ENCODE measurements around the gene CERS1.
A peak's percentile ranks its signal among the peaks of the same experiment; 100 is the strongest.

The CERS1 gene

GRCh38 chr19:18870531-18871172 lies 25.3 kb downstream of the CERS1 start:
- no peak for DNase-seq

- no peak for DNase-seq
Measured at GRCh38 chr19:18869781-18870530, 26.0 kb downstream of the CERS1 start.

DNA sequence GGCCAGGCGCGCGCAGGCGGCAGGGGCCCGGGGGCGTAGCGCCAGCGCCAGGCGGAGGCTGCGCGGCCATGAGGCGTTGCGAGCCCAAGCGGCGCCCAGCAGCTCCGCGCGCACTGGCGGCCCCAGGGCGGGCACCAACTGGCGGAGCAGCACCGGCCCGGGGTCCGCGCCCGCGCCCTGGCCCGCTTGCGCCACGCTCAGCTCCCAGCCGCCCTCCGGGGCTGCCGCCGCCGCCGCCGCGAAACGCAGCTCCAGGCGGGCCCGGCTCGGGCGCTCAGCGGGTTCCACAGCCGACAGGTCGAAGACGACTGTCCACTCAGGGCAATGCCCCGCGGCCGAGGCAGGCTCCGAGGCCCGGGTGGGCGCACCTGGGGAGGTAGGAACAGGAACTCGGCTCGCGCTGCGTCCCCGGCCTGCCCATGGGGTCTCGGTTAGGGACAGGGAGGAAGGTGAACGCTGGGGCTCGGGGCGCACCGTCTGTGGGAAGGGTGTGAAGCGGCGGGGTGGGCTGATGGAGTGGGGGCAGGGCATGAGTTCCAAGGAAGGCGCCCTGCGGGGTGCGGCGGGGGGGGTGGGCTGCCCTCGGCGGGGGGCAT lies 26.8 kb downstream of the CERS1 start:
- no peak for DNase-seq

GRCh38 chr19:18868380-18869022 lies 27.5 kb downstream of the CERS1 start:
- no peak for DNase-seq

- DNase-seq, result no peak
Measured at GRCh38 chr19:18867751-18868150, 28.2 kb downstream of the CERS1 start.

DNA sequence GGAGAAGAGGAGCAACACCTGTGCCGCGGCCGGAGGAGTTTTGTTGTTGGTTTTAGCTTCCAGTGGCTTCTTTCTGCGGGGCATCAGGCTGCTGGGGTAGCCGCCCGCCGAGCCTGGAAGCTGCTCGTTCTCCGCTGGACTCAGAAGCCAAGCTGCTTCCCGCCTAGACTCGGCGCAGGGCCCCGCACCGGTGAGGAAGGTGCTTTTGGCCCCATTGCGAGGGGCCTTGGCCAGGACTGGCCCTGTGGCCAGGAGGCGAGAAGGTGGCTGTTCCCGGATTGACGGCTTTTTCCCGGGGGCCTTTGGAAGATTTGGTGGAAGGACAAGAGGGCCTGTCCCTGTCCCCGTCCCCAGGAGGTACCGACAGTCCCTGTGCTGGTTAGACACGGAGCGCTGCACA lies 28.8 kb downstream of the CERS1 start:
- DNase-seq, result no peak

DNA sequence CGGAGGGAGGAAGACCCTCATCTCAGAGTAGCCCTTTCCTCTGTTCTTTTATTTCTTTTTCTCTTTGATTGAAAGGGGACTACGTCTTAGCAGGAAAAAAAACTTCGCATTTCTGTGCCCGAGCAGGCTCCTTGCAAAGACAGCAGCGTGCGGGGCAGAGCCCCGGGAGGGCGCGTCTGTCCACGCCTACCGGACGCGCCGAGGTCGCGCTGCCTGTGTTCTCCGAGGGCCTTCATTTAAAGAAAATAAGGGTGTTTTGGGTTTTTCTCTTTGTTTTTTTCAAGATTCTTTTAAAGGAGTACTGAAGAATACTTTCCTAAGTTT lies 29.2 kb downstream of the CERS1 start:
- DNase-seq, result no peak

- peak in 1 of 2 experiments; percentile 20 for DNase-seq
Measured at GRCh38 chr19:18865973-18866799, 29.8 kb downstream of the CERS1 start.

- no peak for DNase-seq
Measured at GRCh38 chr19:18865106-18865972, 30.6 kb downstream of the CERS1 start.

DNA sequence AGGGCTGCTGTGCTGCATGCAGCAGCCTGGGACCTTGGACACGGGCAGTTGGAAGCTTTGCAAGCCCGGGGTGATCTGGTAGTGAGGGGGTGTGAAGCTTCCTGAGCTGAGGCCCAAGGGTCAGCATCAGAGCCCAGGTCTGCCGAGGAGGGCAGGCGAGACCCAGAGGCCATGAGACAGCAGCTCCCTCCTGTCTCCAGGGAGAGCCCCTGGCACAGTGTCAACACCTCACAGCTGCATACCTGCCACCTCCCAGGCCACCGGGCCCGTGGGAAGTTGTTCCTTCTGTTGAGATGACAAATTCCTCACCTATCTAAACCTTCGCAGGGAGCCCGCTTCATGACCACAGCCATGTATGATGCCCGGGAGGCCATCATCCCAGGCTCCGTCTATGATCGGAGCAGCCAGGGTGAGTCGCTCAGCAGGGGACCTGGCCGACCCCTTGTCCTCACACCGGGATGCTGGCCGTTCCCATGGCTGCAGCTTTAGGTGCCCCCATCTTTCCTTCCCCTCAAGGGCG lies 32.1 kb downstream of the CERS1 start:
- DNase-seq, result no peak

DNA sequence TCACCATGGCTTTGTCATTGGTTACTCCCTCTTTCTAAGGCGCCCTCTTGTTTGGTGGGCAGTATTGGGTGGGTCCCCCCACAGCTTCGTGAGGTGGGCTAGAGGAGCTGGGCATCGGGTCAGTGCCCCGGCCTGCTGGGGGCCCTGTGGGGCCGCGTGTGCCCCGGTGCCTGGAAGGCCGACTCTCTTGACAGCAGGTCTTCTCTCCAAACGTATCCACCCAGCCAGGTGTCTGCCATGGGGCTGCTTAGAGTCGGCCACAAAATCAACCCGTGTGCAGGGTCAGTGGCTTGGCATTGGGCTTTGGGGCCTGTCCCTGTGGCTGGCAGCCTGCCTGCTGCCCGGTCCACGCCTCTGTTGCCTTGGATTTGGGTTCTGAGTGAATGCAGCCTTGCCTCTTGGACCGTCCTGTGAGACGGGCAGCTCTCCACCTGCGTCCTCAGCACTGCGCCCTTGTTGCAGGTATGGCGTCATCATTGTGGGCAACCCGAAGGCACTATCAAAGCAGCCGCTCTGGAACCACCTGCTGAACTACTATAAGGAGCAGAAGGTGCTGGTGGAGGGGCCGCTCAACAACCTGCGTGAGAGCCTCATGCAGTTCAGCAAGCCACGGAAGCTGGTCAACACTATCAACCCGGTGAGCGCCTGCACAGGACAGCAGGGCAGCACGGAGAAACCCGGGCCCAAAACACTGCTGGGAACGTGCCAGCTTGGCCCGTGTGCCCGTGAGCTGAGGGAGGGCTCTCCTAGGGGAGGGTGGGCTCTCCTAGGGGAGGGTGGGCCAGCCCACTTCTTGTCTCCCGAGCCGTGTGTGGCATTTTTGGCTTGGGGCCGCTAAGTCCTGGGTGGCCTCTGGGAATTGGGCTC lies 32.7 kb downstream of the CERS1 start:
- DNase-seq, result no peak

GRCh38 chr19:18861917-18862316 lies 34.0 kb downstream of the CERS1 start:
- DNase-seq, result no peak

DNA sequence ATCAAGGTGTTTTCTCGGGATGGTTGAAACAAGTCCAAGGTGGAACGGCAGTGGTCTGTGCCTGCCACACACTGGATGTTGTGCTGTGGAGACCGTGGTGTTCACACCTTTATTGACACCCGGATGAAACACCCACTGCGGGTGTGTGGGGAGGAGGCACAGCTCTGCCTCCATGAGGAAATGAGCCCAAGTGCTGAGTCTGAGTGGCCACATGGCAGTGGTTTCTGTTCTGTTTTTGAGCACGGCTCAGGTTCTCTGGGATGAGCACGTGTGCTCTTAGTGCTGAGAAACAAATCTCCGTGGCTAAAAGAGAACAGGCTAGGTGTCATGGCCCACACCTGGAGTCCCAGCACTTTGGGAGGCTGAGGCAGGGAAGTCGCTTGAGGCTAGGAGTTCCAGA lies 34.7 kb downstream of the CERS1 start:
- no peak for DNase-seq

GRCh38 chr19:18860725-18861124 lies 35.2 kb downstream of the CERS1 start:
- no peak for DNase-seq

DNA sequence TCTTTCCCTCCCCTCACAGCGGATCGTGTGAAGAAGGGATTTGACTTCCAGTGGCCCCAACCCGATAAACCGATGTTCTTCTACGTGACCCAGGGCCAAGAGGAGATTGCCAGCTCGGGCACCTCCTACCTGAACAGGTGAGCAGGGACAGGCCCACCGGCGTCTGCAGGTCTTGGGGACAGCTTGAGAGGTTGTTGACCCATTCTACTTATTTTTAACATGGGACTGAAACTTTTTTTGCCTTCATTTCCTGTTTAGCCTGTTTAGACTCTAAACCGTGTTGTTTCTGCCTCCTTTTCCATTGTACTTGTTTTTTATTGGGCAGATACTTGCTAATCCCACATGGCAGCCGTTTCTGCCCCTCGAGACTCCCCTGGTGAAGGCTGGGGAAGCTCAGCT lies 35.7 kb downstream of the CERS1 start:
- DNase-seq, result no peak

- DNase-seq, result no peak
Measured at GRCh38 chr19:18859676-18860301, 36.2 kb downstream of the CERS1 start.

- no peak for DNase-seq
Measured at GRCh38 chr19:18858906-18859646, 36.9 kb downstream of the CERS1 start.

DNA sequence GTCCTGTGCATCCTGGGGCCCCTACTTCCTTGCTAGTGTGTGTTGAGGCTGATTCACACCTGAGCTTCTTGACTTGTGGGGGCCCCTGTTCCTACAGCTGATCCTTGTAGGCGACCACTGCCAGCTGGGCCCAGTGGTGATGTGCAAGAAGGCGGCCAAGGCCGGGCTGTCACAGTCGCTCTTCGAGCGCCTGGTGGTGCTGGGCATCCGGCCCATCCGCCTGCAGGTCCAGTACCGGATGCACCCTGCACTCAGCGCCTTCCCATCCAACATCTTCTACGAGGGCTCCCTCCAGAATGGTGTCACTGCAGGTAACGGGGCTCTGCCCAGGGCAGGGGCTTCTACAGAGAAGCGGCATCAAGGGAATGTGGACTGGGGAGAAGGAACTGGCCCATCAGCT lies 38.7 kb downstream of the CERS1 start:
- no peak for DNase-seq

- no peak for DNase-seq
Measured at GRCh38 chr19:18856385-18857126, 39.4 kb downstream of the CERS1 start.

Measured in NCI-H446 (cell line).